H1 (cell line): ENCODE results near the gene SLC9A3. TPM values are rescaled to one million over a fixed set of nuclear protein-coding genes. Genes with fewer than 3 reads are reported as not detected.

Experiments
- CTCF ChIA-PET: fragments of 300-600 bp; sonication (Branson Sonifier 250); formaldehyde crosslinking; loops from one replicate; lab custom pipeline; 2021; ENCODE audit not compliant: partially characterized antibody; lab: Charles Lee
- POLR2A ChIA-PET: fragments of 300-600 bp; sonication (Branson Sonifier 250); formaldehyde crosslinking; loops from one replicate; lab custom pipeline; 2021; ENCODE audit warnings: inconsistent platforms; ENCODE audit not compliant: partially characterized antibody; lab: Charles Lee
- DNase-seq, 2 experiments: peaks; one replicate each; pipeline versions ENCODE4 v3.0.0 to v3.0.0-alpha.2; 2010 to 2022; ENCODE audit warnings: low spot score in 2 of 2, low read depth in 1 of 2, mixed read lengths in 1 of 2
- FAIRE-seq: peaks from 2 replicates; lab custom pipeline; 2011; peaks lifted over from hg19 to GRCh38; lab: Jason Lieb, UNC
- H2AFZ ChIP-seq: 2 replicates; pipeline ENCODE4 v1.8.1; 2012; ENCODE audit warnings: low read length, inconsistent platforms
- H2AK5ac ChIP-seq: 2 replicates; pipeline ENCODE4 v1.6.1; 2013; ENCODE audit warnings: low read depth, low read length
- H2BK120ac ChIP-seq: replicated peaks from 2 replicates; pipeline ENCODE3; 2013; ENCODE audit warnings: low read depth, low read length, inconsistent platforms
- H2BK12ac ChIP-seq: 2 replicates; pipeline ENCODE4 v1.6.1; 2013; ENCODE audit warnings: low read depth, low read length
- H2BK15ac ChIP-seq: 2 replicates; pipeline ENCODE4 v1.6.1; 2013; ENCODE audit warnings: low read length
- H2BK20ac ChIP-seq: 2 replicates; pipeline ENCODE4 v1.6.1; 2013; ENCODE audit warnings: low read length
- H2BK5ac ChIP-seq: 2 replicates; pipeline ENCODE4 v1.6.1; 2013; ENCODE audit warnings: low read depth, low read length
- H3K14ac ChIP-seq: 2 replicates; pipeline ENCODE4 v1.6.1; 2013; ENCODE audit warnings: inconsistent platforms; ENCODE audit not compliant: insufficient read length
- H3K18ac ChIP-seq: 2 replicates; pipeline ENCODE4 v1.6.1; 2013; ENCODE audit warnings: low read length; ENCODE audit errors: extremely low read depth
- H3K23ac ChIP-seq: 2 replicates; pipeline ENCODE4 v1.6.1; 2013; ENCODE audit warnings: inconsistent platforms; ENCODE audit not compliant: insufficient read length
- H3K23me2 ChIP-seq: 2 replicates; pipeline ENCODE4 v1.6.1; 2013; ENCODE audit warnings: low read depth, low read length
- H3K27ac ChIP-seq: 2 replicates; pipeline ENCODE4 v1.6.1; 2011; ENCODE audit warnings: low read depth, low read length, inconsistent platforms
- H3K27me3 ChIP-seq, 4 experiments: replicated peaks in 1 of 4; 1 replicate in 1 of 4; 2 replicates in 3 of 4; pipeline versions ENCODE4 v1.6.1 to v1.8.1; 2011 to 2013; ENCODE audit warnings: low read length in 3 of 4, mild to moderate bottlenecking in 3 of 4, inconsistent platforms in 2 of 4, mixed read lengths in 2 of 4, moderate library complexity in 1 of 4; ENCODE audit not compliant: control insufficient read depth in 3 of 4, insufficient read depth in 3 of 4; ENCODE audit errors: extremely low read depth in 1 of 4
- H3K36me3 ChIP-seq, 4 experiments: 2 replicates each; pipeline versions ENCODE4 v1.6.1 to v1.8.1; 2011 to 2013; ENCODE audit warnings: mild to moderate bottlenecking in 4 of 4, low read length in 3 of 4, moderate library complexity in 2 of 4, control low read depth in 1 of 4, inconsistent platforms in 1 of 4; ENCODE audit not compliant: insufficient read depth in 4 of 4, control insufficient read depth in 2 of 4
- H3K4ac ChIP-seq: replicated peaks from 2 replicates; pipeline ENCODE3; 2013; ENCODE audit warnings: low read length, low read depth, mixed read lengths, inconsistent platforms; ENCODE audit not compliant: insufficient read length
- H3K4me1 ChIP-seq, 4 experiments: replicated peaks in 1 of 4; 1 replicate in 1 of 4; 2 replicates in 3 of 4; pipeline versions ENCODE4 v1.6.1 to v1.8.1; 2011 to 2013; ENCODE audit warnings: low read length in 3 of 4, inconsistent platforms in 2 of 4, mixed read lengths in 1 of 4; ENCODE audit not compliant: insufficient read depth in 4 of 4, control insufficient read depth in 3 of 4
- H3K4me2 ChIP-seq, 2 experiments: 2 replicates each; pipeline versions ENCODE4 v1.6.1 to v1.8.1; 2011 to 2013; ENCODE audit warnings: low read depth in 2 of 2, low read length in 2 of 2, control low read depth in 1 of 2, inconsistent platforms in 1 of 2, mild to moderate bottlenecking in 1 of 2; ENCODE audit not compliant: insufficient read depth in 1 of 2
- H3K4me3 ChIP-seq, 4 experiments: fragments of 200-600, 300-600 bp in 1 of 4; sonication (generic), shearing (Covaris generic), sonication (Bioruptor Twin) in 1 of 4; 2 replicates each; pipeline versions ENCODE4 v1.5.1 to v1.8.1; 2011 to 2016; ENCODE audit warnings: low read length in 4 of 4, low read depth in 3 of 4, control low read depth in 2 of 4, inconsistent platforms in 2 of 4, mild to moderate bottlenecking in 2 of 4, mixed read lengths in 1 of 4, moderate library complexity in 1 of 4; ENCODE audit not compliant: insufficient read depth in 2 of 4; ENCODE audit errors: extremely low read depth in 1 of 4
- H3K56ac ChIP-seq: replicated peaks from 2 replicates; pipeline ENCODE3; 2013; ENCODE audit warnings: low read depth, mild to moderate bottlenecking, mixed read lengths, low read length, inconsistent platforms; ENCODE audit not compliant: insufficient read length
- H3K79me1 ChIP-seq: 2 replicates; pipeline ENCODE4 v1.6.1; 2013; ENCODE audit warnings: low read depth, low read length, control low read depth
- H3K79me2 ChIP-seq, 2 experiments: 2 replicates each; pipeline versions ENCODE4 v1.6.1 to v1.8.1; 2012 to 2013; ENCODE audit warnings: low read length in 2 of 2, mild to moderate bottlenecking in 2 of 2, inconsistent platforms in 1 of 2; ENCODE audit not compliant: insufficient read depth in 2 of 2, control insufficient read depth in 1 of 2
- H3K9ac ChIP-seq, 4 experiments: replicated peaks in 1 of 4; 1 replicate in 1 of 4; 2 replicates in 3 of 4; pipeline versions ENCODE4 v1.6.1 to v1.8.1; 2011 to 2013; ENCODE audit warnings: low read depth in 3 of 4, low read length in 3 of 4, control low read depth in 2 of 4, mild to moderate bottlenecking in 2 of 4, moderate library complexity in 2 of 4, inconsistent platforms in 1 of 4; ENCODE audit errors: extremely low read depth in 1 of 4
- H3K9me3 ChIP-seq, 2 experiments: 2 replicates each; pipeline versions ENCODE4 v1.6.1 to v1.8.1; 2012 to 2013; ENCODE audit warnings: mild to moderate bottlenecking in 2 of 2, moderate library complexity in 2 of 2, control low read depth in 1 of 2, inconsistent platforms in 1 of 2, low read depth in 1 of 2, low read length in 1 of 2, mixed read lengths in 1 of 2; ENCODE audit not compliant: insufficient read depth in 2 of 2
- H4K20me1 ChIP-seq, 2 experiments: replicated peaks in 1 of 2; 2 replicates each; pipeline versions ENCODE3 to v1.8.1; 2011 to 2013; ENCODE audit warnings: inconsistent platforms in 2 of 2, low read length in 2 of 2, mild to moderate bottlenecking in 1 of 2; ENCODE audit not compliant: insufficient read depth in 2 of 2, control insufficient read depth in 1 of 2
- H4K5ac ChIP-seq: 2 replicates; pipeline ENCODE4 v1.6.1; 2013; ENCODE audit warnings: low read length, low read depth, mixed read lengths, inconsistent platforms; ENCODE audit not compliant: insufficient read length
- H4K8ac ChIP-seq: 2 replicates; pipeline ENCODE4 v1.8.0; 2013; ENCODE audit warnings: mild to moderate bottlenecking, moderate library complexity, low read length, inconsistent platforms; ENCODE audit not compliant: insufficient read depth; ENCODE audit errors: extremely low read depth
- H4K91ac ChIP-seq: replicated peaks from 2 replicates; pipeline ENCODE3; 2013; ENCODE audit warnings: low read length, mixed read lengths, inconsistent platforms; ENCODE audit not compliant: insufficient read length
- ASH2L ChIP-seq: fragments of 200-600, 300-600 bp; sonication (generic); IDR thresholded peaks from one replicate; pipeline ENCODE4 v1.7.1; 2017; ENCODE audit warnings: low read length
- ATF2 ChIP-seq: IDR thresholded peaks from 2 replicates; pipeline ENCODE4 v1.6.1; 2012; ENCODE audit warnings: low read length, inconsistent platforms
- BCL11A ChIP-seq, 2 experiments: IDR thresholded peaks; one replicate each; pipeline ENCODE4 v1.6.1; 2011; ENCODE audit warnings: low read depth in 2 of 2, low read length in 2 of 2, mild to moderate bottlenecking in 2 of 2
- CREB1 ChIP-seq: IDR thresholded peaks from 2 replicates; pipeline ENCODE4 v1.6.1; 2012; ENCODE audit warnings: inconsistent platforms
- E2F6 ChIP-seq: IDR thresholded peaks from 2 replicates; pipeline ENCODE4 v1.6.1; 2012; ENCODE audit warnings: inconsistent platforms
- JUN ChIP-seq: IDR thresholded peaks from 2 replicates; pipeline ENCODE4 v1.6.1; 2011; ENCODE audit warnings: low read depth, mild to moderate bottlenecking, improper control_type of control experiment, low read length
- JUND ChIP-seq: IDR thresholded peaks from 2 replicates; pipeline ENCODE4 v1.6.1; 2011; ENCODE audit warnings: mild to moderate bottlenecking, improper control_type of control experiment, low read length
- NANOG ChIP-seq: IDR thresholded peaks from 2 replicates; pipeline ENCODE4 v1.6.1; 2011; ENCODE audit warnings: low read length, low read depth, mild to moderate bottlenecking, inconsistent platforms; ENCODE audit not compliant: insufficient read depth, poor library complexity, severe bottlenecking
- RBBP5 ChIP-seq: IDR thresholded peaks from 2 replicates; pipeline ENCODE4 v1.7.1; 2012; ENCODE audit warnings: low read depth, mild to moderate bottlenecking, inconsistent platforms, low read length, moderate library complexity, borderline replicate concordance
- TBP ChIP-seq: IDR thresholded peaks from 2 replicates; pipeline ENCODE4 v1.6.1; 2011; ENCODE audit warnings: low read depth, low read length, improper control_type of control experiment
- TCF12 ChIP-seq: IDR thresholded peaks from 2 replicates; pipeline ENCODE4 v1.6.1; 2011; ENCODE audit warnings: low read depth, mild to moderate bottlenecking, low read length
- WGBS, 2 experiments: shearing (Covaris generic) in 1 of 2; methylation state at CpG; one replicate each; pipeline versions ENCODE4 v1.1.6 to v1.1.7; 2013 to 2015; ENCODE audit warnings: low lambda C conversion rate in 2 of 2, mixed read lengths in 2 of 2, inconsistent platforms in 1 of 2, low coverage in 1 of 2, missing lambda C conversion rate in 1 of 2; ENCODE audit not compliant: insufficient replicate concordance in 2 of 2, insufficient coverage in 1 of 2, insufficient read length in 1 of 2; ENCODE audit errors: extremely low coverage in 1 of 2, missing lambda C conversion rate in 1 of 2; 5-methylcytosine and 5-hydroxymethylcytosine counted together
- polyA plus RNA-seq, 7 experiments: library from polyadenylated mRNA; depleted of rRNA in 3 of 7; stranded (reverse) in 5 of 7; unstranded in 2 of 7; fragments of >200 nt in 5 of 7; fragments of 200-250 nt in 2 of 7; gene quantifications; 1 replicate in 5 of 7; 2 replicates in 1 of 7; 4 replicates in 1 of 7; pipeline versions ENCODE4 v1.2.1 to v1.2.3, GENCODE V29; 2011 to 2013; ENCODE audit warnings: missing spikeins in 2 of 7, mixed read lengths in 2 of 7
- total RNA-seq: library from RNA; stranded (reverse); fragmentation: NEBNext Ultra II Directional; extraction: Animal tissue kit (Norgen Biotek cat#: 25700); gene quantifications from 2 replicates; pipeline ENCODE4 v1.2.1, GENCODE V29; 2021

The SLC9A3 gene
- total and polyA plus RNA-seq, 2 of the 8 experiments (the other 6 are each of a cell fraction or from before 2014, with no cell fraction given), result 0.95 to 1.0 TPM

GRCh38 chr5:493758-494157 lies 30.5 kb downstream of the SLC9A3 start:
- Histone ChIP-seq H2BK5ac (no peak overlapping the region), H4K91ac (no peak overlapping the region), H3K27ac (no peak overlapping the region), H3K27me3 (peaks cover 0 to 32% (median 25%) of the 10 kb centered on the region in 4 experiments; a peak in 6 of 7 replicates), H3K56ac (no peak overlapping the region), H3K4me1 (peaks cover 0 to 22% (median 5%) of the 10 kb centered on the region in 4 experiments; a peak in 4 of 7 replicates), H3K23ac (no peak overlapping the region), H4K8ac (no peak overlapping the region), H2BK120ac (no peak overlapping the region), H3K79me2 (no peaks in the 10 kb centered on the region), H3K4me3 (no peak overlapping the region), H2AK5ac (no peak overlapping the region), H4K5ac (no peak overlapping the region), H3K18ac (no peak overlapping the region), H3K14ac (no peak overlapping the region), H3K23me2 (0 out of 2 replicates have a peak, but pooled peaks cover 1% of the 10 kb centered on the region), H3K9ac (no peak overlapping the region), H2BK12ac (no peak overlapping the region), H4K20me1 (no peaks in the 10 kb centered on the region), H3K9me3 (no peaks in the 10 kb centered on the region), H2AFZ (no peak overlapping the region), H2BK15ac (peak overlapping the region; percentile 8; the same call in 1 of the 2 replicates), H3K4me2 (no peak overlapping the region), H3K4ac (no peak overlapping the region), H3K36me3 (no peaks in the 10 kb centered on the region), H3K79me1 (no peaks in the 10 kb centered on the region), H2BK20ac (no peak overlapping the region)
- CTCF ChIA-PET, result interaction anchor here (0.7 to 1.8 kb wide), 3 partner anchors 17 to 66 kb away, joined by 3 to 7 read pairs (median 3); no protein-coding TSS in a partner anchor
- 77% methylated on average over 5 of the region's 13 CpGs; no CpG with 5 or more reads in 1 of the 2 experiments for WGBS, 2 experiments
- DNase-seq, result no peak
- POLR2A ChIA-PET, result interaction anchor here (0.9 to 1.9 kb wide), 2 partner anchors 8 to 18 kb away, joined by 3 to 6 read pairs; no protein-coding TSS in a partner anchor
- no peak for FAIRE-seq
- TF ChIP-seq ASH2L, result no peak
- TF ChIP-seq NANOG, result no peak
- no peak for TF ChIP-seq E2F6
- TF ChIP-seq TCF12, result no peak
- TF ChIP-seq BCL11A (IDR thresholded peaks at IDR 0.05; ENCODE audit: low read depth in 2 of 2, low read length in 2 of 2), result no peak
- TF ChIP-seq TBP, result no peak
- TF ChIP-seq CREB1, result no peak
- no peak for TF ChIP-seq JUND
- no peak for TF ChIP-seq ATF2
- TF ChIP-seq JUN, result no peak
- TF ChIP-seq RBBP5, result no peak
